ENCODE results near the gene SALL2.

Gene SALL2

GRCh38 chr14:21527318-21527679 is 1.2 kb upstream of the SALL2 start:
- no peak for DNase-seq

GRCh38 chr14:21526672-21527317 is 649 bp upstream of the SALL2 start:
- DNase-seq: no peak

GRCh38 chr14:21525571-21525961 is 580 bp downstream of the SALL2 start:
- no peak for DNase-seq

GRCh38 chr14:21524575-21525490 is 1.3 kb downstream of the SALL2 start:
- no peak for DNase-seq

- no peak for DNase-seq
These were observed 2.9 kb downstream of the SALL2 start for GRCh38 chr14:21523203-21523602.

- no peak for DNase-seq
These were observed 4.6 kb downstream of the SALL2 start for GRCh38 chr14:21521501-21521900.

GRCh38 chr14:21520767-21521166 is 5.4 kb downstream of the SALL2 start:
- DNase-seq: no peak

GRCh38 chr14:21518725-21519124 is 7.4 kb downstream of the SALL2 start:
- DNase-seq: no peak

GRCh38 chr14:21514341-21514740 is 11.8 kb downstream of the SALL2 start:
- no peak for DNase-seq

- DNase-seq: peak; percentile 96 to 99 (median 99)
These were observed 15.2 kb downstream of the SALL2 start, which contains the start of gene METTL3 for GRCh38 chr14:21510735-21511657. METTL3 (minus strand) TSS chr14:21511340; CDS start chr14:21511223, 117 bp downstream.

- peak in 2 of 3 donors; percentile 33 to 36 for DNase-seq
These were observed 16.6 kb downstream of the SALL2 start for GRCh38 chr14:21509432-21510143.

- no peak for DNase-seq
These were observed 19.6 kb downstream of the SALL2 start for GRCh38 chr14:21506557-21506956.

- peak; percentile 19 to 36 (median 26) for DNase-seq
These were observed 21.1 kb downstream of the SALL2 start for GRCh38 chr14:21505012-21505553.

GRCh38 chr14:21503376-21503775 is 22.8 kb downstream of the SALL2 start:
- no peak for DNase-seq

- no peak for DNase-seq
These were observed 24.6 kb downstream of the SALL2 start for GRCh38 chr14:21501568-21501967.

- DNase-seq: peak; percentile 63 to 67 (median 65)
These were observed 27.3 kb downstream of the SALL2 start for GRCh38 chr14:21498540-21499526.

GRCh38 chr14:21496453-21496852 is 29.7 kb downstream of the SALL2 start:
- no peak for DNase-seq

GRCh38 chr14:21494902-21495762 is 31.0 kb downstream of the SALL2 start:
- no peak for DNase-seq

- DNase-seq: no peak
These were observed 39.5 kb downstream of the SALL2 start for GRCh38 chr14:21486640-21487087.

Data from suppressor macrophage treated with lipopolysaccharide for 1 hour (primary cell).